Mesenchymal stem cell (in vitro differentiated cells and primary cell): Measurements from ENCODE around the gene PIANP.

Experiments used
- DNase-seq: peaks from one replicate; pipeline ENCODE4 v3.0.0-alpha.2; 2013
- H2AFZ ChIP-seq: one replicate; pipeline ENCODE4 v1.6.1; 2013; ENCODE audit warnings: low read depth, mild to moderate bottlenecking, control low read depth, inconsistent platforms, low read length, moderate library complexity
- H2AK5ac ChIP-seq: 2 replicates; pipeline ENCODE4 v1.6.1; 2013; ENCODE audit warnings: low read length, moderate library complexity, mild to moderate bottlenecking, inconsistent platforms; ENCODE audit not compliant: severe bottlenecking
- H2BK120ac ChIP-seq: one replicate; pipeline ENCODE4 v1.6.1; 2013; ENCODE audit warnings: low read depth, mild to moderate bottlenecking, inconsistent platforms, low read length, moderate library complexity
- H2BK12ac ChIP-seq, 2 experiments: one replicate each; pipeline ENCODE4 v1.6.1; 2013; ENCODE audit warnings: inconsistent platforms in 2 of 2, low read length in 2 of 2, mild to moderate bottlenecking in 2 of 2, moderate library complexity in 2 of 2, control low read depth in 1 of 2
- H2BK15ac ChIP-seq: one replicate; pipeline ENCODE4 v1.6.1; 2013; ENCODE audit warnings: mild to moderate bottlenecking, low read depth, inconsistent platforms; ENCODE audit not compliant: poor library complexity, severe bottlenecking
- H2BK5ac ChIP-seq: 2 replicates; pipeline ENCODE4 v1.6.1; 2013; ENCODE audit warnings: low read depth, mild to moderate bottlenecking, low read length, control low read depth, inconsistent platforms; ENCODE audit not compliant: poor library complexity, severe bottlenecking
- H3K14ac ChIP-seq, 2 experiments: one replicate each; pipeline ENCODE4 v1.6.1; 2013; ENCODE audit warnings: inconsistent platforms in 2 of 2, low read length in 2 of 2, control low read depth in 1 of 2, mild to moderate bottlenecking in 1 of 2, moderate library complexity in 1 of 2
- H3K18ac ChIP-seq, 2 experiments: one replicate each; pipeline ENCODE4 v1.6.1; 2013; ENCODE audit warnings: inconsistent platforms in 2 of 2, low read length in 2 of 2, control low read depth in 1 of 2, low read depth in 1 of 2, mild to moderate bottlenecking in 1 of 2
- H3K23ac ChIP-seq, 2 experiments: one replicate each; pipeline ENCODE4 v1.6.1; 2013; ENCODE audit warnings: inconsistent platforms in 2 of 2, low read length in 2 of 2, mild to moderate bottlenecking in 2 of 2, moderate library complexity in 2 of 2, control low read depth in 1 of 2
- H3K27ac ChIP-seq: 2 replicates; pipeline ENCODE4 v1.5.1; 2013; ENCODE audit warnings: mild to moderate bottlenecking, moderate library complexity, low read length, control low read depth, inconsistent platforms; ENCODE audit not compliant: poor library complexity, severe bottlenecking
- H3K27me3 ChIP-seq, 2 experiments: 2 replicates each; pipeline versions ENCODE4 v1.6.1 to v1.7.0; 2013; ENCODE audit warnings: low read length in 2 of 2, mild to moderate bottlenecking in 2 of 2, moderate library complexity in 2 of 2, control low read depth in 1 of 2, inconsistent platforms in 1 of 2; ENCODE audit not compliant: control insufficient read depth in 1 of 2, insufficient read depth in 1 of 2
- H3K36me3 ChIP-seq, 2 experiments: 2 replicates each; pipeline versions ENCODE4 v1.6.1 to v1.7.0; 2013; ENCODE audit warnings: low read length in 2 of 2, control low read depth in 1 of 2, inconsistent platforms in 1 of 2, low read depth in 1 of 2, mild to moderate bottlenecking in 1 of 2; ENCODE audit not compliant: insufficient read depth in 2 of 2, control insufficient read depth in 1 of 2
- H3K4ac ChIP-seq, 2 experiments: one replicate each; pipeline ENCODE4 v1.6.1; 2013; ENCODE audit warnings: inconsistent platforms in 2 of 2, low read length in 2 of 2, mild to moderate bottlenecking in 2 of 2, moderate library complexity in 2 of 2, control low read depth in 1 of 2, low read depth in 1 of 2
- H3K4me1 ChIP-seq: 2 replicates; pipeline ENCODE4 v1.6.1; 2013; ENCODE audit warnings: low read depth, low read length, control low read depth; ENCODE audit not compliant: control insufficient read depth, insufficient read depth
- H3K4me2 ChIP-seq: 2 replicates; pipeline ENCODE4 v1.6.1; 2013; ENCODE audit warnings: low read length, mild to moderate bottlenecking, inconsistent platforms; ENCODE audit not compliant: poor library complexity, severe bottlenecking
- H3K4me3 ChIP-seq, 2 experiments: 2 replicates each; pipeline versions ENCODE4 v1.5.1 to v1.7.0; 2013; ENCODE audit warnings: low read length in 2 of 2, mild to moderate bottlenecking in 2 of 2, control low read depth in 1 of 2, low read depth in 1 of 2; ENCODE audit not compliant: insufficient read depth in 1 of 2
- H3K79me1 ChIP-seq: replicated peaks from 2 replicates; pipeline ENCODE4 v1.6.1; 2013; ENCODE audit warnings: mild to moderate bottlenecking, control low read depth, low read length, inconsistent platforms; ENCODE audit not compliant: poor library complexity, severe bottlenecking
- H3K9ac ChIP-seq: 2 replicates; pipeline ENCODE4 v1.7.0; 2013; ENCODE audit warnings: mild to moderate bottlenecking, low read length, moderate library complexity
- H3K9me3 ChIP-seq: 2 replicates; pipeline ENCODE4 v1.7.0; 2013; ENCODE audit warnings: mild to moderate bottlenecking, low read length; ENCODE audit not compliant: control insufficient read depth
- H4K8ac ChIP-seq: one replicate; pipeline ENCODE4 v1.6.1; 2013; ENCODE audit warnings: inconsistent platforms, mild to moderate bottlenecking, low read length, moderate library complexity
- H4K91ac ChIP-seq: one replicate; pipeline ENCODE4 v1.6.1; 2013; ENCODE audit warnings: mild to moderate bottlenecking, low read length, inconsistent platforms
- WGBS: methylation state at CpG from one replicate; pipeline ENCODE4 v1.1.7; 2013; ENCODE audit warnings: mixed read lengths; 5-methylcytosine and 5-hydroxymethylcytosine counted together

Gene PIANP

GRCh38 chr12:6725350-6725749, 24.7 kb upstream of the PIANP start:
- WGBS, result 99% methylated on average over 6 of the region's 7 CpGs

GRCh38 chr12:6724409-6724797, 23.8 kb upstream of the PIANP start:
- H3K14ac ChIP-seq, result peak overlapping the region in 1 of 2 experiments; percentile 39
- peak overlapping the region; percentile 76 for H4K8ac ChIP-seq
- peak overlapping the region; percentile 29 to 73 for H3K4ac ChIP-seq
- no peak for DNase-seq
- H2BK12ac ChIP-seq, result no peak overlapping the region
- no peak overlapping the region for H2AFZ ChIP-seq
- no peaks in the 10 kb centered on the region for H3K9me3 ChIP-seq
- no peaks in the 10 kb centered on the region for H3K27me3 ChIP-seq
- H3K4me1 ChIP-seq, result peaks cover 6% of the 10 kb centered on the region
- H3K23ac ChIP-seq, result no peak overlapping the region
- H3K79me1 ChIP-seq, result peaks cover 14% of the 10 kb centered on the region
- WGBS, result 20% methylated on average over 10 of the region's 10 CpGs
- H2BK15ac ChIP-seq, result no peak overlapping the region
- peak overlapping the region; percentile 12 for H4K91ac ChIP-seq
- no peak overlapping the region for H2BK5ac ChIP-seq
- no peak overlapping the region for H2BK120ac ChIP-seq
- peaks cover 16 to 27% of the 10 kb centered on the region in 2 experiments for H3K36me3 ChIP-seq
- H3K9ac ChIP-seq, result peak overlapping the region; percentile 87
- peak overlapping the region; percentile 60 for H3K4me2 ChIP-seq
- peak overlapping the region; percentile 4 to 95 for H3K18ac ChIP-seq
- H3K4me3 ChIP-seq, result peak overlapping the region; percentile 63 to 96
- H2AK5ac ChIP-seq, result peak overlapping the region; percentile 17
- peak overlapping the region; percentile 68 for H3K27ac ChIP-seq

More at GRCh38 chr12:6725350-6725749, 24.7 kb upstream of the PIANP start:
- Histone ChIP-seq H3K14ac (no peak overlapping the region), H3K4ac (no peak overlapping the region), H3K27ac (no peak overlapping the region), H2BK120ac (no peak overlapping the region), H2AK5ac (no peak overlapping the region), H3K36me3 (peaks cover 25 to 36% of the 10 kb centered on the region in 2 experiments), H3K9ac (peak overlapping the region; percentile 14), H3K18ac (no peak overlapping the region), H2BK12ac (no peak overlapping the region), H2BK15ac (no peak overlapping the region), H2AFZ (no peak overlapping the region), H3K4me3 (no peak overlapping the region), H4K8ac (no peak overlapping the region), H3K4me2 (no peak overlapping the region), H3K23ac (no peak overlapping the region), H3K27me3 (no peaks in the 10 kb centered on the region), H3K9me3 (no peaks in the 10 kb centered on the region), H4K91ac (no peak overlapping the region), H3K4me1 (peaks cover 6% of the 10 kb centered on the region), H2BK5ac (no peak overlapping the region), H3K79me1 (peaks cover 19% of the 10 kb centered on the region)
- DNase-seq, result no peak

DNA sequence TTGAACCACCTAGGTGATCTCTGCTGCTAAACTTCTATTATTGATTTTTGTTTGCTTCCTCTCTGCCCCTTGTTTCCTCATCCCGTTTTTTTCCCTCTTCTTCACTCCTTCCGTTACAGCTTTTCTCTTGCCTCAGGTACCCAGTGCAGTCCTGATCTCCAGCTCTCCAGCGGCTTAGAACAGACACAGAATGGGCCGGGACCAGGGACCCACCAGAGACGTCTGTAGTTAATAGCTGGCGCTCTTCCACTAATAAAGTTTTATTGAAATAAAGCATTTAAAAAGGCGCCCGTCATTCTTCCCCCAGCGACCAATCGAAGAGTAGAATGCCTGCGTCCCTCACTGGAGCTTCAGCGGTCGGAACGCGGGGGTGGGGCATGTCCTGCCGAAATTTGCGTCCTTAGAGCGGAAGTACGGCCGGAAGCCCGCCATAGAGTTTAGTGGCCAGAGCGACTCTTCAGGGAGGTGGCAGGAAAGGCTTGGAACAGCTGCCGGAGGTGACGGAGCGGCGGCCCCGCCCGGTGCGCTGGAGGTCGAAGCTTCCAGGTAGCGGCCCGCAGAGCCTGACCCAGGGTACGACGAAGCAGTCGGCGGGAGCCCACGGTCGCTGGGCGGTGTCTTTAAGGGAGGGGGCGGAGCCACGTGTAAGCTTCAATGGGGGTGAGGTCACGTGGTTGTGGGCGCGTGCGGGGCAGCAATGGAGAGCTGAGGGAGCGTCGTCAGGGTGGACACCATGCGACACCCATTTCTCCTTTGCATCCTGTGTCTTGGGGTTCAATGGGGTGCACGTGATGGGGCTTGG, 23.2 kb upstream of the PIANP start, which contains the start of gene COPS7A:
Gene COPS7A, plus strand, starts transcription at position 440 of the 802 bp plus-strand sequence. CDS start 611 bp downstream, outside the sequence.
- Histone ChIP-seq H3K79me1 (peaks cover 14% of the 10 kb centered on the region), H3K4me1 (peaks cover 6% of the 10 kb centered on the region), H3K9me3 (no peaks in the 10 kb centered on the region), H2AFZ (peak within 1 kb of the TSS; percentile 80), H3K27me3 (no peaks in the 10 kb centered on the region), H3K9ac (peak within 1 kb of the TSS; percentile 87), H2BK12ac (no peak within 1 kb of the TSS), H3K4ac (peak within 1 kb of the TSS; percentile 29 to 88), H2AK5ac (peak within 1 kb of the TSS; percentile 17), H2BK120ac (no peak within 1 kb of the TSS), H3K4me2 (peak within 1 kb of the TSS; percentile 85), H3K36me3 (peaks cover 10 to 21% of the 10 kb centered on the region in 2 experiments), H2BK15ac (no peak within 1 kb of the TSS), H3K14ac (peak within 1 kb of the TSS in 1 of 2 experiments; percentile 83), H3K27ac (peak within 1 kb of the TSS; percentile 94), H3K18ac (peak within 1 kb of the TSS; percentile 84 to 95), H2BK5ac (no peak within 1 kb of the TSS), H3K4me3 (peak within 1 kb of the TSS; percentile 63 to 96), H4K91ac (peak within 1 kb of the TSS; percentile 12), H4K8ac (peak within 1 kb of the TSS; percentile 97), H3K23ac (no peak within 1 kb of the TSS)
- under 1% methylated on average over 48 of the region's 49 CpGs for WGBS
- DNase-seq, result peak; percentile 97

DNA sequence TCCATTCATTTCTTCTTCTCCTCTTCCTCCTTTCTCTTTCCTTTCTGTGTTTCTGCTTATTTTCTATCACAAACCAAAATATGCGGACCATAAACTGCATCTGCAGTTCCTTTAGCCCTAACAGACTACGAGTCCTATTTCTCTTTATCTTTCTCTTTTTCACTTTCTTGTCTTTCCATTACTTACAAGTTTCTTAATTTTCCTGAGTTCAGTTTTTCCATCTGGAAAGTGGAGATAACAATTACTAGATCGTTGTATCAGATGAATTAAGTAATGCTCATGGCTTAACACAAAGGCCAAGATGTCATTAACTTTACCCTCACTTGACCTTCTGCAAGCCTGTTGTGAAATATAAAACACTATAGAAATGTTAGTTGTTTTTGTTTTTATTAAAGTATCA, 22.2 kb upstream of the PIANP start:
- no peaks in the 10 kb centered on the region for H3K9me3 ChIP-seq
- H3K79me1 ChIP-seq, result peaks cover 11% of the 10 kb centered on the region
- H3K27me3 ChIP-seq, result no peaks in the 10 kb centered on the region
- peaks cover 6% of the 10 kb centered on the region for H3K4me1 ChIP-seq
- no peak overlapping the region for H2BK15ac ChIP-seq
- no peak overlapping the region for H2AK5ac ChIP-seq
- peak overlapping the region in 1 of 2 experiments; percentile 96 for H3K4me3 ChIP-seq
- no peak overlapping the region for H3K4ac ChIP-seq
- H3K36me3 ChIP-seq, result peaks cover 3 to 11% of the 10 kb centered on the region in 2 experiments
- H3K27ac ChIP-seq, result no peak overlapping the region
- no peak overlapping the region for H4K8ac ChIP-seq
- no peak overlapping the region for H3K18ac ChIP-seq
- no peak overlapping the region for H2BK5ac ChIP-seq
- 100% methylated on average over 2 of the region's 3 CpGs for WGBS
- no peak overlapping the region for H3K4me2 ChIP-seq
- no peak overlapping the region for H2BK120ac ChIP-seq
- H3K14ac ChIP-seq, result no peak overlapping the region
- no peak overlapping the region for H3K23ac ChIP-seq
- H4K91ac ChIP-seq, result no peak overlapping the region
- H2AFZ ChIP-seq, result no peak overlapping the region
- DNase-seq, result no peak
- peak overlapping the region; percentile 87 for H3K9ac ChIP-seq
- H2BK12ac ChIP-seq, result no peak overlapping the region
